ENCODE data around the gene RGS3. TPM values are rescaled to one million over a fixed set of nuclear protein-coding genes. Genes with fewer than 3 reads are reported as not detected.
A peak's percentile ranks its signal among the peaks of the same experiment; 100 is the strongest.

RGS3 gene
- total RNA-seq, 1 donor from 2014 or later, result 66.2 TPM

DNA sequence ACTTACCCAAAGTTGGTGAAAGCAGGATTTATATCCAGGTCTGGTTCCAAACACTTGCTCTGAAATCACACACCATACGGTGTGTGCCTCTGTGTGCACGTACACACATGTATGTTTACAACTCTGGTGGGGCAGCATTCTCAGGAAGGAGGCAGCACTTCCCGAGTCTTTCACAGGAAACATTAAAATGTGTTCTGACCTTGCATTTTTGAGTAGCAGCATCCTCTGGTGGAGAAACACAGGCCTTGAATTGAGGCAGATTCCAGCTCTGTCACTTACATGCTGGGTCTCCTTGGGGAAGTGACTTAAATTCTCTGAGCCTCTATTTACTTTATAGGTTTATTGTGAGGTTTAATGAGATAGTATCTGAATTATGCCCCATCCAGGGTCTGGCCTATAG, 126.4 kb downstream of the RGS3 start:
- peaks cover 80% of the 10 kb centered on the region for H3K4me1 ChIP-seq
- peak overlapping the region; percentile 76 for H3K27ac ChIP-seq
- no peaks in the 10 kb centered on the region for H3K9me3 ChIP-seq
- TF ChIP-seq, protein P1, sequence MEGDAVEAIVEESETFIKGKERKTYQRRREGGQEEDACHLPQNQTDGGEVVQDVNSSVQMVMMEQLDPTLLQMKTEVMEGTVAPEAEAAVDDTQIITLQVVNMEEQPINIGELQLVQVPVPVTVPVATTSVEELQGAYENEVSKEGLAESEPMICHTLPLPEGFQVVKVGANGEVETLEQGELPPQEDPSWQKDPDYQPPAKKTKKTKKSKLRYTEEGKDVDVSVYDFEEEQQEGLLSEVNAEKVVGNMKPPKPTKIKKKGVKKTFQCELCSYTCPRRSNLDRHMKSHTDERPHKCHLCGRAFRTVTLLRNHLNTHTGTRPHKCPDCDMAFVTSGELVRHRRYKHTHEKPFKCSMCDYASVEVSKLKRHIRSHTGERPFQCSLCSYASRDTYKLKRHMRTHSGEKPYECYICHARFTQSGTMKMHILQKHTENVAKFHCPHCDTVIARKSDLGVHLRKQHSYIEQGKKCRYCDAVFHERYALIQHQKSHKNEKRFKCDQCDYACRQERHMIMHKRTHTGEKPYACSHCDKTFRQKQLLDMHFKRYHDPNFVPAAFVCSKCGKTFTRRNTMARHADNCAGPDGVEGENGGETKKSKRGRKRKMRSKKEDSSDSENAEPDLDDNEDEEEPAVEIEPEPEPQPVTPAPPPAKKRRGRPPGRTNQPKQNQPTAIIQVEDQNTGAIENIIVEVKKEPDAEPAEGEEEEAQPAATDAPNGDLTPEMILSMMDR (IDR thresholded peaks at IDR 0.05), result peak; percentile 58
- peaks cover 46% of the 10 kb centered on the region for H3K36me3 ChIP-seq
- H3K4me3 ChIP-seq, result no peak overlapping the region
- intact Hi-C loops (cut with DNase I), result loop anchor here (5.0 to 10.0 kb wide), 2 partner anchors 67 to 145 kb away; no protein-coding TSS in a partner anchor
- peak; percentile 14 for DNase-seq
- no peak for ATAC-seq
- H3K27me3 ChIP-seq (ENCODE audit: low read depth), result no peaks in the 10 kb centered on the region

DNA sequence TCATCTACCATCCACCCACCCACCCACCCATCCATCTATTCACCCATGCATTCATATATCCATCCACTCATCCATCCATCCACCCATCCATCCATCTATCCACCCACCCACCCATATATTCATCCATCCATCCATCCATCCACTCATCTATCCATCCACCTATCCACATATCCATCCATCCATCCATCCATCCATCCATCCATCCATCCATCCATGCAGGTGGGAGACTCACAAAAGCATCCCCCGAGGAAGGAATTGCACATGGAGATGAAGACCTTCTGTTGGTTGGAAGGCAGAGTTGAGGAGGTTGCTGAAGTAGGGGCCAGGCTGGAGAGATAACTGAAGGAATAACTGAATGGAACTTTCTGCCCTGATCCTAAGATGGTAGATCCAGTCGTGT, 126.9 kb downstream of the RGS3 start:
- TF ChIP-seq, protein P1 (IDR thresholded peaks at IDR 0.05), result no peak
- Histone ChIP-seq H3K4me1 (peaks cover 79% of the 10 kb centered on the region), H3K4me3 (no peak overlapping the region), H3K36me3 (peaks cover 46% of the 10 kb centered on the region), H3K27me3 (ENCODE audit: low read depth) (no peaks in the 10 kb centered on the region), H3K9me3 (no peaks in the 10 kb centered on the region), H3K27ac (peak overlapping the region; percentile 65)
- DNase-seq (no peak), ATAC-seq (no peak)
- intact Hi-C loops (cut with DNase I), result loop anchor here (5.0 kb wide), 1 partner anchor 67 kb away; no protein-coding TSS in a partner anchor

DNA sequence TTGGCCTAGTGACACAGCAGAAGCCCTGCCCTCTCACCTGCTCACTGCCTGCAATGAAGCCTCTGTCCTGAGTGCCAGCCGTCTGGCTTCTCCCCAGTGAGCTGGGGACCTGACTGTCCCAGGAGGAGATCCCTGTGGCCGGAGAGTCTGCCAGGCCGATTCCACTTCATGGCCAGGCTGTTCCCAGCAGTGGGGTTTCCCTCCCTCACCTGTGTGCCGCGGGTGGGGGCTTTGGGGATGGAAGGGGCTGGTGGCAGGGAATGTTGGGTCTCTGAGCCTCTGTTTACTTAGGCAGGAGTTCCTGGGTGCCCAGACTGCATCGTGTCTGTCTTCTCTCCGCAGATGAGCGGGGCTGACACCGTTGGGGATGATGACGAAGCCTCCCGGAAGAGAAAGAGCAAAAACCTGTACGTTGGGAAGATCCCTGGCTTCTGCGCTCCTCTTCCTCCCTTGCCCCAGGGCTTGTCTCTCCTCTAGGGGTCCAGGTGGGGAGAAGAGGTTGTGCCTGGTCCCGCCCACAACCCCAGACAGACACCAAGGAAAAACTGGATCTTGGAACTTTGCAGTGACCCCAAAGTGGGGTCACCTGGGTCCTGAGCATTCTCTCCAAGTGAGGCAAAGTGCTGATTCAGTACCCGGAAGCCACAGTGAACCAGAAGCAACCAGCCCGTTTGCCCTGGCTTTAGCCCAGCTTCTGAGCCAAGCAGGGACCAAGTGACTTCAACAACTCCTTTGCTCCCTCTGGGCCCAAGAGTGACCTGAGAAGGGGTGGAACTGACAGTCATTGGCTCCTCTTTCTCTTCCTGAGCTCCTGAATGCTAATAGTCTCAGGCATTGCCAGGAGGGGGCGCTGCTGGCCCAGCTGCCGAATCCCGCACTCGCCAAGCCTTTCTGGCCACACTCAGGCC, 127.7 kb downstream of the RGS3 start:
- peak; percentile 74 for DNase-seq
- intact Hi-C loops (cut with DNase I), result loop anchor here (5.0 kb wide), 1 partner anchor 66 kb away; no protein-coding TSS in a partner anchor
- Histone ChIP-seq H3K36me3 (peaks cover 45% of the 10 kb centered on the region), H3K4me1 (peaks cover 78% of the 10 kb centered on the region), H3K4me3 (no peak overlapping the region), H3K27me3 (ENCODE audit: low read depth) (no peaks in the 10 kb centered on the region), H3K9me3 (no peaks in the 10 kb centered on the region), H3K27ac (peak overlapping the region; percentile 65)
- TF ChIP-seq, protein P1 (IDR thresholded peaks at IDR 0.05), result peak; percentile 90
- peak; percentile 46 to 57 for ATAC-seq

DNA sequence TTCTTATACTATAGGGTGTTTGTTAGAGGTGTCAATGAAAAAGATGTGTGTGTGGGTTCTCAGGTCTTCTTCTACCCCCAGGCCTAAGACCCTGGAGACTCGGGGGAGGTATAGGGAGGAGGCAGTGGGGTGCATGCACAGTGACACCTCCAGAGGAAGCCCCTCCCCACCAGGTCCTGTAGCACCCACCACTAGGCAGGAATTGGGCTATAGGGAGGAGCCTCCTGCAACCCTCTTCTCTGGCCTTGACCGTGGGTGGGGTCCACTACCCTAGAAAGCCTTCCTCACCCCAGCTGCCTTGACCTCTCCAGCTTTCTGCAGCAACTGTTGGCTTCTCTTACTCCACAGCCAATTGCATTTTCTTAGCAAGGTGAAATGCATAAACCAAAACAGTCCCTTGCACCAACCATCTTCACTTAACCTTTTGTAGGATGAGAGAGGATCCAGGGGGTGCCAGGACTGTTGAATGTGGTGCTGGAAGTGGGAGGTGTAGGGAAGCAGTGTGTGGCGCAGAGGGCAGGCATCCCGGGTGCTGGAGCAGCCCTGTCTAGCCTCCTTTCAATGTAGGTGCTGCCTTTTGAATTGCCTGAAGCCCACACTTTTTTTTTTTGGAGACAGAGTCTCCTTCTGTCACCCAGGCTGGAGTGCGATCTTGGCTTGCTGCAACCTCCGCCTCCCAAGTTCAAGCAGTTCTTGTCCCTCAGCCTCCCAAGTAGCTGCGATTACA, 128.5 kb downstream of the RGS3 start:
- Histone ChIP-seq H3K36me3 (peaks cover 46% of the 10 kb centered on the region), H3K27me3 (ENCODE audit: low read depth) (no peaks in the 10 kb centered on the region), H3K27ac (peak overlapping the region; percentile 65), H3K4me1 (peaks cover 78% of the 10 kb centered on the region), H3K9me3 (no peaks in the 10 kb centered on the region), H3K4me3 (no peak overlapping the region)
- TF ChIP-seq, protein P1 (IDR thresholded peaks at IDR 0.05), result no peak
- peak; percentile 15 for DNase-seq
- no peak for ATAC-seq
- intact Hi-C loops (cut with DNase I), result loop anchor here (5.0 kb wide), 1 partner anchor 65 kb away; no protein-coding TSS in a partner anchor

DNA sequence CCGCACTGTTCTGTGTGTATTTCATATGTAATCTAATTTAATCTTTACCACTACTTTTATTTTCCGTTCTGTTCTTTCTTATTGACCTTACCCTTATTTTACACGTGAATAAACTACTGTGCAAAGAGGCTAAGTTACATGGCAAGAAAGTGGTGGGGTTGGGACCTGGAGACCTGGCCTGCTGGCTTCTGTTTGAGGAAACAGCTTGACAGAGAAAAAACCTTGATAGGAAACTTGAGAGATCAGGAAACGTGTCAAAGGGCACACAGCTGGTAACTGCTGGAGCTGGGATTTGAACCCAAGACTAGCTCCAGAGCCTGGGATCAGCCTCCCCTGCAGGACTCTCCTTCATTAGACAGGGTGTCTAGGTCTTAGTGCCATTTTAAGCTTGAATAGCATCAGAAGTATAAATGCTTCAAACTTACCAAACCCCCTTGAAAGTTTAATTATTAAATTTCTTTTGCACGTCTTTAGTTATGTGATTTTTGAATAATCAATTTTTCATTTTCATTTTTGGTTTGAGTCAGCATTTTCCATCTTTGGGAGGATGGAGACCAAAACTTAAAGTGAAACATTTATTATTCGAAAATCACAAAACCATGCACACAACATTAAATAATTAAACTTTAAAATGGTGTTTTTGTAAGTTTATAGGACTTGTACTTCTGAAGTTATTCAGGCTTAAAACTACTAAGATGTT, 129.5 kb downstream of the RGS3 start:
- no peak for ATAC-seq
- intact Hi-C loops (cut with DNase I), result loop anchor here (5.0 kb wide), 1 partner anchor 64 kb away; no protein-coding TSS in a partner anchor
- Histone ChIP-seq H3K9me3 (no peaks in the 10 kb centered on the region), H3K27me3 (ENCODE audit: low read depth) (no peaks in the 10 kb centered on the region), H3K4me1 (peaks cover 78% of the 10 kb centered on the region), H3K4me3 (no peak overlapping the region), H3K36me3 (peaks cover 55% of the 10 kb centered on the region), H3K27ac (peak overlapping the region; percentile 69)
- DNase-seq, result no peak
- TF ChIP-seq, protein P1 (IDR thresholded peaks at IDR 0.05), result no peak

Measured in lower lobe of right lung (tissue), 2 donors.